Measurements from ENCODE around the gene ASB15. TPM values are rescaled to one million over a fixed set of nuclear protein-coding genes. Genes with fewer than 3 reads are reported as not detected.

Gene ASB15
- total and polyA plus RNA-seq, 2 of the 13 experiments (the other 11 are each of a cell fraction or from before 2014, with no cell fraction given) = not detected

DNA sequence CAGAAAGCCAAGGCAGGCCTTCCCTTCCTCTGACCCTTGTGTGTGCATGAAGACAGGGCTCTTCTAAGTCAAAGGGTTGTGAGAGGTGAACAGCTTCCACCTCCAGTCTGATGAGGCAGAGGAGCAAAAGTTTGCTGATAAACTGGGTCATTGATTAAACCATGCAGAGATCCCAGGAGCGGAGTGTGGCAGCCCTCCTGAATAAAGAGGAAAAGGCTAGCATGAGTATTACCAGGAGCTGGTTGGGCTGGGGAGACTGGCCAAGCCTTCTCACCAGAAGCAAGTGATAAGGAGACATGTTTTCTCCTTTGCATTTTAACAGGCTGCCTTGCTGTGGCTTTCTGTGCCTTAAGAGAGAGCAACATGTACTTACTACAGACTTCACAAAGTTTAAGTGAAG is 64.3 kb downstream of the ASB15 start:
- Histone ChIP-seq H3K4me3 (replicated peaks in 1 of 3; ENCODE audit: insufficient read depth in 1 of 3, low read depth in 2 of 3, low read length in 3 of 3) (no peak overlapping the region), H3K9ac (ENCODE audit: insufficient read depth, low read depth, low read length) (no peak overlapping the region), H3K9me3 (ENCODE audit: low read length) (no peaks in the 10 kb centered on the region), H3K4me1 (ENCODE audit: insufficient read depth, low read length) (no peaks in the 10 kb centered on the region), H3K36me3 (replicated peaks in 1 of 2; ENCODE audit: control insufficient read depth in 1 of 2, insufficient read depth in 2 of 2, low read length in 2 of 2) (no peaks in the 10 kb centered on the region), H2AFZ (ENCODE audit: low read length) (no peak overlapping the region), H3K4me2 (ENCODE audit: low read depth, low read length) (no peak overlapping the region), H4K20me1 (ENCODE audit: insufficient read depth, low read length) (no peaks in the 10 kb centered on the region), H3K27ac (ENCODE audit: extremely low read length, insufficient read depth, low read length) (no peak overlapping the region), H3K79me2 (ENCODE audit: insufficient read depth, low read length) (no peaks in the 10 kb centered on the region), H3K27me3 (ENCODE audit: control insufficient read depth in 1 of 2, insufficient read depth in 2 of 2, low read length in 2 of 2) (no peaks in the 10 kb centered on the region; a peak in 1 of 5 replicates)
- no peak for FAIRE-seq
- intact Hi-C loops (cut with micrococcal nuclease; ENCODE audit: unreplicated experiment) = no loop called here
- ATAC-seq = peak; percentile 18; the same call in 2 of the 3 replicates
- POLR2A ChIA-PET = no interaction called here
- BruUV-seq (replicated peaks) = no TSS peak
- TF ChIP-seq SRF (IDR thresholded peaks at IDR 0.05; ENCODE audit: low read depth, low read length) = no peak
- CTCF ChIA-PET (ENCODE audit: low intra/inter-chr PET ratio, low total read pairs) = no interaction called here
- WGBS (ENCODE audit: low lambda C conversion rate) = 13% methylated on average over 1 of the region's 1 CpG
- DNase-seq (ENCODE audit: low spot score) = no peak
- in situ Hi-C loops (cut with HindIII; ENCODE audit: extremely low pct_ligation_motif_present, low pct_unique_long_range_greater_than_20kb) = no loop called here

- DNase-seq (ENCODE audit: low spot score) (no peak), ATAC-seq (no peak), FAIRE-seq (no peak)
- Histone ChIP-seq H3K9me3 (ENCODE audit: low read length) (no peaks in the 10 kb centered on the region), H2AFZ (ENCODE audit: low read length) (no peak overlapping the region), H3K79me2 (ENCODE audit: insufficient read depth, low read length) (no peaks in the 10 kb centered on the region), H3K27ac (ENCODE audit: extremely low read length, insufficient read depth, low read length) (no peak overlapping the region), H3K4me1 (ENCODE audit: insufficient read depth, low read length) (no peaks in the 10 kb centered on the region), H3K27me3 (ENCODE audit: control insufficient read depth in 1 of 2, insufficient read depth in 2 of 2, low read length in 2 of 2) (no peaks in the 10 kb centered on the region; a peak in 1 of 5 replicates), H4K20me1 (ENCODE audit: insufficient read depth, low read length) (no peaks in the 10 kb centered on the region), H3K36me3 (replicated peaks in 1 of 2; ENCODE audit: control insufficient read depth in 1 of 2, insufficient read depth in 2 of 2, low read length in 2 of 2) (no peaks in the 10 kb centered on the region), H3K4me2 (ENCODE audit: low read depth, low read length) (no peak overlapping the region), H3K4me3 (replicated peaks in 1 of 3; ENCODE audit: insufficient read depth in 1 of 3, low read depth in 2 of 3, low read length in 3 of 3) (no peak overlapping the region), H3K9ac (ENCODE audit: insufficient read depth, low read depth, low read length) (no peak overlapping the region)
- ChIA-PET POLR2A (no interaction called here), CTCF (ENCODE audit: low intra/inter-chr PET ratio, low total read pairs) (no interaction called here)
- no TSS peak for BruUV-seq (replicated peaks)
- in situ Hi-C loops (cut with HindIII; ENCODE audit: extremely low pct_ligation_motif_present, low pct_unique_long_range_greater_than_20kb) = no loop called here
- intact Hi-C loops (cut with micrococcal nuclease; ENCODE audit: unreplicated experiment) = no loop called here
- WGBS (ENCODE audit: low lambda C conversion rate) = 20% methylated on average over 1 of the region's 1 CpG
- TF ChIP-seq ARID4A (CRISPR knock-in tag; IDR thresholded peaks at IDR 0.05; ENCODE audit: borderline replicate concordance) (no peak), MYNN (CRISPR knock-in tag; IDR thresholded peaks at IDR 0.05; ENCODE audit: low read depth) (no peak), ZBTB46 (CRISPR knock-in tag; IDR thresholded peaks at IDR 0.05; ENCODE audit: borderline replicate concordance) (no peak), ZNF780A (CRISPR knock-in tag; IDR thresholded peaks at IDR 0.05) (no peak), ZSCAN25 (CRISPR knock-in tag; IDR thresholded peaks at IDR 0.05) (no peak), ZBTB8A (CRISPR knock-in tag; IDR thresholded peaks at IDR 0.05; ENCODE audit: borderline replicate concordance, low read depth) (no peak), ZNF124 (CRISPR knock-in tag; IDR thresholded peaks at IDR 0.05) (no peak), ZFP36L2 (CRISPR knock-in tag; IDR thresholded peaks at IDR 0.05) (no peak), ZNF781 (CRISPR knock-in tag; IDR thresholded peaks at IDR 0.05; ENCODE audit: borderline replicate concordance, not compliant biosample characterization) (no peak)
- TF ChIP-seq, protein P1, sequence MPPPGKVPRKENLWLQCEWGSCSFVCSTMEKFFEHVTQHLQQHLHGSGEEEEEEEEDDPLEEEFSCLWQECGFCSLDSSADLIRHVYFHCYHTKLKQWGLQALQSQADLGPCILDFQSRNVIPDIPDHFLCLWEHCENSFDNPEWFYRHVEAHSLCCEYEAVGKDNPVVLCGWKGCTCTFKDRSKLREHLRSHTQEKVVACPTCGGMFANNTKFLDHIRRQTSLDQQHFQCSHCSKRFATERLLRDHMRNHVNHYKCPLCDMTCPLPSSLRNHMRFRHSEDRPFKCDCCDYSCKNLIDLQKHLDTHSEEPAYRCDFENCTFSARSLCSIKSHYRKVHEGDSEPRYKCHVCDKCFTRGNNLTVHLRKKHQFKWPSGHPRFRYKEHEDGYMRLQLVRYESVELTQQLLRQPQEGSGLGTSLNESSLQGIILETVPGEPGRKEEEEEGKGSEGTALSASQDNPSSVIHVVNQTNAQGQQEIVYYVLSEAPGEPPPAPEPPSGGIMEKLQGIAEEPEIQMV (CRISPR knock-in tag; IDR thresholded peaks at IDR 0.05; ENCODE audit: low read depth) = no peak
Measured at GRCh38 chr7:123666492-123666891, 64.9 kb downstream of the ASB15 start.
